ENCODE results near the gene RAB3C. TPM values are rescaled to one million over a fixed set of nuclear protein-coding genes. Genes with fewer than 3 reads are reported as not detected.

Gene RAB3C
- total RNA-seq, 1 donor from 2014 or later: 0.45 TPM

- H2AFZ ChIP-seq (ENCODE audit: low read depth, low read length): no peak overlapping the region
- H3K27ac Mint-ChIP-seq (ENCODE audit: unreplicated experiment): no peak overlapping the region
- DNase-seq (ENCODE audit: low read depth): no peak
Observed at GRCh38 chr5:58860680-58861079, 277.8 kb downstream of the RAB3C start.

GRCh38 chr5:58868931-58869330, 286.1 kb downstream of the RAB3C start:
- H3K4me3 ChIP-seq (ENCODE audit: insufficient read depth, low read depth, low read length): no peak overlapping the region
- no peak overlapping the region for H3K9ac ChIP-seq (ENCODE audit: low read length)
- H3K79me2 ChIP-seq (ENCODE audit: insufficient read depth, low read length): no peaks in the 10 kb centered on the region
- no peaks in the 10 kb centered on the region for H3K36me3 ChIP-seq (ENCODE audit: insufficient read depth, low read length)
- H4K20me1 ChIP-seq (ENCODE audit: insufficient read depth, low read length): no peaks in the 10 kb centered on the region
- H2AFZ ChIP-seq (ENCODE audit: low read depth, low read length): no peak overlapping the region
- H3K4me1 ChIP-seq (ENCODE audit: insufficient read depth, low read length): no peaks in the 10 kb centered on the region
- no peak overlapping the region for H3K4me3 Mint-ChIP-seq (ENCODE audit: unreplicated experiment)
- no peaks in the 10 kb centered on the region for H3K36me3 Mint-ChIP-seq (ENCODE audit: low read depth, unreplicated experiment)
- peaks cover 11% of the 10 kb centered on the region for H3K27me3 ChIP-seq (ENCODE audit: insufficient read depth, low read length)
- no peaks in the 10 kb centered on the region for H3K27me3 Mint-ChIP-seq (ENCODE audit: low read depth, unreplicated experiment)
- H3K27ac ChIP-seq (ENCODE audit: low read depth, low read length): no peak overlapping the region
- H3K9me3 Mint-ChIP-seq (ENCODE audit: unreplicated experiment): no peaks in the 10 kb centered on the region
- TF ChIP-seq CTCF (IDR thresholded peaks at IDR 0.05; ENCODE audit: insufficient read depth, low read depth, low read length) (no peak), EZH2 (IDR thresholded peaks at IDR 0.05; ENCODE audit: insufficient read depth, low read length) (no peak)
- no peak overlapping the region for H3K4me2 ChIP-seq (ENCODE audit: low read length)
- FAIRE-seq (no peak), DNase-seq (ENCODE audit: low read depth) (no peak)
- H3K4me1 Mint-ChIP-seq (ENCODE audit: low read depth, unreplicated experiment): no peaks in the 10 kb centered on the region
- H3K9me3 ChIP-seq (ENCODE audit: insufficient read depth, low read depth, low read length): no peaks in the 10 kb centered on the region
- H3K27ac Mint-ChIP-seq (ENCODE audit: unreplicated experiment): no peak overlapping the region

More at GRCh38 chr5:58860680-58861079, 277.8 kb downstream of the RAB3C start:
- TF ChIP-seq EZH2 (IDR thresholded peaks at IDR 0.05; ENCODE audit: insufficient read depth, low read length): no peak
- no peak for TF ChIP-seq CTCF (IDR thresholded peaks at IDR 0.05; ENCODE audit: insufficient read depth, low read depth, low read length)
- Histone ChIP-seq H3K4me1 (ENCODE audit: insufficient read depth, low read length) (no peaks in the 10 kb centered on the region), H3K27me3 (ENCODE audit: insufficient read depth, low read length) (peaks cover under 1% of the 10 kb centered on the region), H3K4me3 (ENCODE audit: insufficient read depth, low read depth, low read length) (no peak overlapping the region), H3K79me2 (ENCODE audit: insufficient read depth, low read length) (no peaks in the 10 kb centered on the region), H3K9ac (ENCODE audit: low read length) (no peak overlapping the region), H4K20me1 (ENCODE audit: insufficient read depth, low read length) (no peaks in the 10 kb centered on the region), H3K27ac (ENCODE audit: low read depth, low read length) (no peak overlapping the region), H3K9me3 (ENCODE audit: insufficient read depth, low read depth, low read length) (no peaks in the 10 kb centered on the region), H3K36me3 (ENCODE audit: insufficient read depth, low read length) (no peaks in the 10 kb centered on the region), H3K4me2 (ENCODE audit: low read length) (no peak overlapping the region)
- no peak overlapping the region for H3K4me3 Mint-ChIP-seq (ENCODE audit: unreplicated experiment)
- no peak for FAIRE-seq
- no peaks in the 10 kb centered on the region for H3K27me3 Mint-ChIP-seq (ENCODE audit: low read depth, unreplicated experiment)
- no peaks in the 10 kb centered on the region for H3K4me1 Mint-ChIP-seq (ENCODE audit: low read depth, unreplicated experiment)
- no peaks in the 10 kb centered on the region for H3K9me3 Mint-ChIP-seq (ENCODE audit: unreplicated experiment)
- no peaks in the 10 kb centered on the region for H3K36me3 Mint-ChIP-seq (ENCODE audit: low read depth, unreplicated experiment)

- H4K20me1 ChIP-seq (ENCODE audit: insufficient read depth, low read length): no peaks in the 10 kb centered on the region
- no peaks in the 10 kb centered on the region for H3K36me3 Mint-ChIP-seq (ENCODE audit: low read depth, unreplicated experiment)
- H3K9me3 Mint-ChIP-seq (ENCODE audit: unreplicated experiment): no peaks in the 10 kb centered on the region
- H3K36me3 ChIP-seq (ENCODE audit: insufficient read depth, low read length): no peaks in the 10 kb centered on the region
- no peak overlapping the region for H3K9ac ChIP-seq (ENCODE audit: low read length)
- H3K4me2 ChIP-seq (ENCODE audit: low read length): no peak overlapping the region
- H3K4me3 Mint-ChIP-seq (ENCODE audit: unreplicated experiment): no peak overlapping the region
- peaks cover 11% of the 10 kb centered on the region for H3K27me3 ChIP-seq (ENCODE audit: insufficient read depth, low read length)
- H3K4me1 ChIP-seq (ENCODE audit: insufficient read depth, low read length): no peaks in the 10 kb centered on the region
- H3K4me1 Mint-ChIP-seq (ENCODE audit: low read depth, unreplicated experiment): no peaks in the 10 kb centered on the region
- peaks cover 4% of the 10 kb centered on the region for H3K27me3 Mint-ChIP-seq (ENCODE audit: low read depth, unreplicated experiment)
- H2AFZ ChIP-seq (ENCODE audit: low read depth, low read length): no peak overlapping the region
- H3K9me3 ChIP-seq (ENCODE audit: insufficient read depth, low read depth, low read length): no peaks in the 10 kb centered on the region
- no peak overlapping the region for H3K27ac ChIP-seq (ENCODE audit: low read depth, low read length)
- no peaks in the 10 kb centered on the region for H3K79me2 ChIP-seq (ENCODE audit: insufficient read depth, low read length)
- FAIRE-seq (no peak), DNase-seq (ENCODE audit: low read depth) (no peak)
- H3K4me3 ChIP-seq (ENCODE audit: insufficient read depth, low read depth, low read length): no peak overlapping the region
- H3K27ac Mint-ChIP-seq (ENCODE audit: unreplicated experiment): no peak overlapping the region
- TF ChIP-seq EZH2 (IDR thresholded peaks at IDR 0.05; ENCODE audit: insufficient read depth, low read length) (no peak), CTCF (IDR thresholded peaks at IDR 0.05; ENCODE audit: insufficient read depth, low read depth, low read length) (peak; percentile 66)
Observed at GRCh38 chr5:58871648-58872242, 288.9 kb downstream of the RAB3C start.
